Germinal center (tissue), 1 donor: ENCODE results near the gene DEXI.
"Not testable (repeated sequence)": the region's sequence is repeated elsewhere in the genome, so short reads cannot be mapped to it uniquely, and the experiment has no call there.

ENCODE experiments used
- DNase-seq: peaks from one replicate; pipeline ENCODE4 v3.0.0; 2012; ENCODE audit warnings: mixed read lengths, low spot score

DEXI gene

DNA sequence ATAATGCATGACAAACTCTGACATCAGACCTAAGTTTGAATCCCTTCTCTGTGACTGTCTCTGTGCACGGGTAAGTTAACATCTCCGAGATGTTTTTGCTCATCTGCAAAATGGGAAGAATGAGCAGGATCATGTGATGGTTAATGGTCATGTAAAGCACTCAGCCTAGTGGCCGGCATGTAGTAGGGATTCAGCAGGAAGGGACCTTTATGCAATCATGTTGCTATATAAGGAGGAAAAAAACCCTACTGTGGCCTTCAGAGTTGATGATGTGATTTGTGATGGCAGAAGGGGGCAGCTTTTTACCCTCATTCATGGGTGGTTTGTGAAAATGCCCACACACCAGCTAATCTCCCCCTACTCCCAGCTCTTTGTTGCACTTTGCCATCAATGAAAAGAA is 26.2 kb upstream of the DEXI start:
- no peak for DNase-seq

DNA sequence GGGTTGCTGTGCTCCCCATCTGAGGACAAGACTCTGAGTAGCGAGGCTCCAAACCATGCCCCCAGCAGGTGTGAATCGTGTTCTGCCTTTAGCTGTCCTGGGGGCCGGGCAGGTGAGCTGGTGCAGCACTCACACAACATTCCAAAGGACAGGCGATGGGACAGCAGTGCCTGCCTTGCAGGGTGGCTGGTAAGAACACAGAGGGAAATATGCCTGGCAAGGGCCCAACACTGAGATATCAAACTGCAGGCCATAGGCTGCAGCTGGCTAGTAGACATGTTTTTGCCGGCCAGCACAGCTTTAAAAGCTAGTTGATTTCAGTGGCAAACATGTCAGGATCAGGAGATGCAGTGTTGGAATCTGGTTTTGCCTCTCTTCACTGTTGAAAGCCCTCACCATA is 25.7 kb upstream of the DEXI start:
- DNase-seq, result no peak

DNA sequence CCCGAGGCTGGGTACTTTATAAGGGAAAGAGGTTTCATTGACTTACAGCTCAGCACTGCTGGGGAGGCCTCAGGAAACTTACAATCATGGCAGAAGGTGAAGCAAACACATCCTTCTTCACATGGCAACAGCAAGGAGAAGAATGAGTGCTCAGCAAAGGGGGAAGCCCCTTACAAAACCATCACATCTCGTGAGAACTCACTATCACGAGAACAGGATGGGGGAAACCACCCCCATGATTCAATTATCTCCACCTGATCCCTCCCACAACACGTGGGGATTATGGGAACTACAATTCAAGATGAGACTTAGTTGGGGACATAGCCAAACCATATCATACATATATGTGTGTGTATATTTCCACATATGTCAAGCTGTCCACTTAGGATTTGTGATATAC is 24.3 kb upstream of the DEXI start:
- DNase-seq, result not testable (repeated sequence)

DNA sequence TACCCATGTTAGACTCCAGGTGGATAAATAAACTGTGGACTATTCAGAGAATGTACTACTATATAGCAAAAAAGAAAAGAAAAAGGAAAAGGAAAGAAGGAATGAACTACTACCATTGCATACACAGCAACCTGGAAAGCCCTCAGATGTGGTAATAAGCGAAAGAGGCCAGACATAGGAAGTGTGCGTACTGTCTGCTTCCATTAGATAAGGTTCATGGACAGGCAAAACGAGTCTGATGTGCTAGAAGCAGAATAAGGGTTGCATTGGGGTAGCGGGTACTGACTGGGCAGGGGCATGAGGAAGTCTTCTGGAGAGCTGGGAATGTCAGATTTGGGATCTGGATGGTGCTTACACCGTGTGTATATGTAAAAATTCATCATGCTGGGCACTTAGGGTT is 23.9 kb upstream of the DEXI start:
- DNase-seq, result no peak

DNA sequence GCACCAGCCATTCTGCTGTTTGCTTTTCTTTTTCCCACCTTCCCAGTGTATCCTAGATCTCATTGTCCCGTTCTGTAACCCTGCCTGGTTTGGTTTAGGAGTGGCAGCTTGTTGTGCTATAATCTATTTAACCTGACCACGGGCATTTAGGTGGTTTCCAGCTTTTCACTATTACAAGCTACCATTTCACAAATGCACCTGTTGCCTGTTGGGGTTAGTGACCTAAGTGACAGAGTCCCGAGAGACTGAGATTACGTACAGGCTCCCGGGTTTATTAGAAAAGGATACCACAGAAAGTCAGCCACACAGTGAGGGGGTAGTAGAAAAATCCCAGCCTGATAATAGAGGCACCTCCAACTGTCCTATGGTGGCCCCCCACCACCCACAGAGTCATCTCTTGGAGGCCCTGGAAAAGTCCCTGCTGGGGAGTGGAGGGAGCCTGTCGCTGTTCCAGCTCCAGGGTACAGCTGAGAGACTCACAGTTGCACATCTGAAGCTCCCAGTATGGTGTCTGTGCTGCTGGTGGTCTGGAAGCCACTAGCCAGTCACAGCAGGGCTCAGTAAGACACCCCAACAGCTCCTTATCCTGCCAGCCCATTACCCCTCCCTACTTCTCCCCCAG is 23.3 kb upstream of the DEXI start:
- peak; percentile 47 for DNase-seq

DNA sequence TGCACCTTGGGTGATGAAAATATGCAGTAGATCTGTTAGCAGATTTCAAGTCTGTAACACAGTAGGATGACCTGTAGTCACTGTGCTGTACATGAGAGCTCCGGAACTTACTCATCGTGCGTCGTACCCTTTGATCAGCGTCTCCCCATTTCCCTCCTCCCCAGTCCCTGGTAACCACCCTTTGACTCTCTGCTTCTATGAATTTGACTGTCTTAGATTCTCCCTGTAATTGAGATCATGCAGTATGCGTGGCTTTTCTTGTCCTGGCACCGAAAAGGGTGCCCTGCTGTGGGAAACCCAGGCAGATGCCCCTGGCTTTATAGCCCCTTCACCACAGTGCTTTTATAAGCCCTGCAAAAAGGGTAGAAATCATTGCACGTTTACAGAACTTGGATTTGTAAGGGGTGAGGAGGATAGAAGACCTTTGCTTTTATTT is 22.6 kb upstream of the DEXI start:
- no peak for DNase-seq

DNA sequence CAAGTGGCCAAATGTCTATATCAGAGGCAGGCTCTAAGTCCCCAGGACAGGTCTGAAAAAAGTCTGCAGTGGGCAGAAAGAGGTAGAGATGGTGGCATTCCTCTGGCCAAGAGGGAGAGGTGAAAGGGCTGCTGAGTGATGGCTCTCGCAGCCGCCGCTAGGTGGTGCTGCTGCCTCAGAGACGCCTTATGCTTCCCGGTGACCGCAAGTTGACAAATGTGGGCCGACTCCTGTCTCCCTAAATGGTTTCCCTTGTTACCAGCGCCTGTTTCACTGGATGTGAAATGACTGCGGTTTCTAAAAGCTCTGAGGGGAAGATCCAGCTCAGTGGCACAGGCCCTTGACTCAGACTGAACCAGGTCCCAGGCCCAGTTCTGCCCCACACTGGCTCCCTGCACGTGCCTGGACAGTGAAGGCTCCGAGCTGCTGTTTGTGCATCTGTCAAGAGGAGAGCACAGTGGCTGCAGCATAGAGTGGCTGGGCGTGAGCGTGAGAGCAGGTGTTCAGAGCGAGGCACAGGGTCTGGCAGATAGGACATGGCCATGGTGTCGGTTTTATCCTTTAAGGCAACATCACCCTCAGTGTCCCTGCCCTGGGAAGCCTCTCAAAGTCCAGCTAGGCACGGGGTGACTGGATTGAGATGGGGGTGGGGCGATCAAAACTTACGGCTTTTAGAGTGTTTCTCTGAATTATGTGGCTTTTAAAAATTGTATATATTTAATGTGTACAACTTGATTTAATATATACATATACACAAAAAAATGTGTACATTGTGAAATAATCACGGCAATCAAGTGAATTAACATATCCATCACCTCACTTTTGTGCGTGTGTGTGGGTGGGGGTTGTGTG is 22.0 kb upstream of the DEXI start:
- DNase-seq, result peak; percentile 78

DNA sequence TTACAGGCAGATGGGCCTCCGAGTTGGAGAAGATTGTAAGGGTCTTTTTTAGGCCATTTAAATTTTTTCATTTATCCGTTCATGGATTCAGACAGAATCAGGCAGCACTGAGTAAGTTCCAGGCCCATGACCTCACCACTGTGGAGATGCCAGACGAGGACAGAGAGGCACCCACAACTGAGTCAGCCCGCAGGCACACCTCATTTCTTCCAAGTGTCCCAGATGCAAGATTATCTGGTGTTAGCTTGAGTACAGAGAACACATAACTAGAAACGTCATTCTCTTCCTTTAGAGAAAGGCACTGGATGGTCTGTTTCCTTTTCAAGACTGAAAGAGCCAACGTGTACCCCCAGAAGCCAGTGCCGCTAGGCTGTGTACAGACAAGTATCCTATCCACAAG is 19.0 kb upstream of the DEXI start:
- no peak for DNase-seq

DNA sequence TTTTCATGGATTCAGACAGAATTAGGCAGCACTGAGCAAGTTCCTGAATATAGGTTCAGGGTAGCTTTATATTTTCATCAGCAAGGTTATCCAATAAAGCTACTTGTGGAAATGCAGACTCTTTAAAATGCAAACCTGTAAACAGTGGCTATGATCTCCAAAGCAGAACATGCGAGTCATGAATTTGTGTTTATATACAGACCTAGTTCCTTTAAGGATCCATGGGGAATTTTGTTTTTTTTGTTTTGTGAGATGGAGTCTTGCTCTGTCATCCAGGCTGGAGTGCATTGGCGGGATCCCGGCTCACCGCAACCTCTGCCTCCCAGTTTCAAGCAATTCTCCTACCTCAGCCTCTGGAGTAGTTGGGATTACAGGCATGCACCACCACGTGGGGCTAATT is 16.9 kb upstream of the DEXI start:
- DNase-seq, result no peak

DNA sequence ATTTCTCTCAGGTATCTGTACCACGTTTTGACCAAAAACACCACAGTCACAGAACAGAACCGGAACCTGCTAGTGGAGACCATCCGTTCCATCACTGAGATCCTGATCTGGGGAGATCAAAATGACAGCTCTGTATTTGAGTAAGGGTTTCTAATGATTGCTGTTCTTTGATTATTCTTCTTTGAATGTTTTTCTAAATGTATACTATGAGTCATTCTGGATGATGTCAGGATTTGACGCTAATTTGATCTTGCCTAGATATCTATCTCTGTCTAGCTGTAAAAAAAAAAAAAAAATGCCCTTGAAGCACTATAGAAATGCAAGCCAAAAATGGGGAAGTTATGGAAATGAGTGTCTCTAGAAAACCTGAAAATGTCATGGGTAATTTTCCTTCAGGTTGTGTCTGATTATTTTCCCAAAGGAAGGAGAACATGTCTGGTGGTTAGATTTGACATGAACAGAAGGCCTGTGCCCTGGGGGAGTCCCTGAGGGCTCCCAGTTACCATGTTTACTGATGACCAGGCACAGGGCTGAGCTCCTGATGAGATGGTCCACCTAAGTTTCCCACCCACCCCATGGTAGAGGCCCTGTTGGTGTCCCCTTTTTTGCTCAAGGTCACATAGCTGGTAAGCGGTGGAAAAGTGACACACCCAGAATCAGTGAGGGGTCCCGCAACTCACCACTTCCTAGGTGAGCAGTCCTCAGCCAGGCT is 15.7 kb upstream of the DEXI start:
- DNase-seq, result no peak

DNA sequence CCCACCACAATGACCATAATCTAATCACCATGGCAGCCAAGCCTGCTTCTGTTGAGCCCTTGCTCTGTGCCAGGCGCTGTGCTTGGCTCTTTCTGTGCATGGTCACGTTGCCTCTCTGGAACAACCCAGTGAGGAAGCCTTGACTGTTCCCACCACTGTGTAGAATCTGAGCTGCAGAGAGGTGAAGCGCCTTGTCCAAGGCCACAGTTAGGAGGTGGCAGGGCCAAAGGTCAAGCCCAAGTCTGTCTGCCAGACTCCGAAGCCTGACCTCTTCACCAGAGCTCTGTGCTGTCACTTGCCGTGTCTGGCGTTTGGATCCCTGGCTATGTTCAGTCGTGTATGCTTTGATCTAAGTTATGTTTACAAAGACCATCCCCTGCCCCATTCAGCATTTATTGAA is 12.6 kb upstream of the DEXI start:
- DNase-seq, result no peak

DNA sequence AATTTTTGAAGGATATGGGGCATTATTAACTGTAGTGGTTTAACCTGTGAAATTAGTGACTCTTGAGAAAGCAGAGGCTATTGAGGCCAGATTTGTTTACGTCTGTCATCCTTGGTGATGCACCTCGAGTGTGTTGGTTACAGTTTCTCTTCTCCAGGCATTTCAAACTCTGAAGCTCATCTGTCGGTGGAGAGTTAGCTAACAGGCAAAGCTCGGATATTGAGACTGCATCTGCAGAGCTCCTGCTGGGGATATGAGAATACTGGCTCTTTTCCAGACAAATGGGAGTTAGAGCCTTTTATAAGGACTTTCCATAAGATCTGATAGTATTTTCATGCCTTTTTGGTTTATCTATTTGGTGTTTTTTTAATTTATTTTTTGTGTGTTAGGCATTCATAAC is 8.8 kb upstream of the DEXI start:
- DNase-seq, result no peak

DNA sequence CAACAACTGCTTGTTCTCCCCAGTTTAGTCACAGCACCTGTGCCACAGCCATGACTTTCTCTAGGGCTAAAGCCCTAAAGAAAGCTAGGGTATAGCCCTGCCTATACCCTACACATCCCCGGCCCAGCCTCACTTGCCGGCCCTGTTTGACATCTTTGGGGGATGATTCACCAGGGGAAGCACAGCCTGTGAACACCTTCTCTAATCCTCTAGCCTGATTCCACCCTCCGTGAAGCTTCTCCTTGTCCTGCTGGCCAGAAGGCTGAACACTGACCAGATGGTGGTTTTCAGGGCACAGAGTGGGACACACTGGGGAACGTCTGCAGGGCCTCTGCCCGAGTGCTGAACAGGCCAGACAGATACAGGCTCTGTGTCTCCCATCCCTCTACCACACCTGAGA is 8.1 kb upstream of the DEXI start:
- DNase-seq, result no peak

DNA sequence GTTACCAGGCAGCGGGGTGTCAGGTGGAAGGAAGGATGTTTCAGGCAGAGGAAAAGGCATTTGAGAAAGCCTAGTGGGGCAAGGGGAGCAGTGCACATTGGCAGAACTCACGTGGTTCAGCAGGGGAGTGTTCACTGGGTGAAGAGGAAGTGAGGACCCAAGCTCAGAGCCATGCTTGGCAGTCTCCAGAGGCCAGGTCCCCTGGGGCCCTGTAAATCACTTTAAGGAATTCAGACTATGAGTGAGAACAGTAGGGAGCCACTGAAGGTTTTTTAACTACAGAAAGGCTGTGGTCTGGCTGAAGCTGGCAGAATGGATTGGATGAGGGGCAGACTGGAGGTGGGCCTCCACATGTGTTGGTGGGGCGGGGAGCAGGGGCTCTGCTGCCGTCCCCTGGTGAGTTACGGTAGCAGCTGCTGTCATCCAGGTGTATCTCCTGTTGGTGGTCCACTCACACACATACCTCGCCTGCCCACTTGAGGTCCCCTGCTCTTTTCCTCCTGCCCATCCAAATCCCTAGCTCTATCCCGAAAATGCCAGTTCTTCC is 7.2 kb upstream of the DEXI start:
- peak; percentile 84 for DNase-seq

DNA sequence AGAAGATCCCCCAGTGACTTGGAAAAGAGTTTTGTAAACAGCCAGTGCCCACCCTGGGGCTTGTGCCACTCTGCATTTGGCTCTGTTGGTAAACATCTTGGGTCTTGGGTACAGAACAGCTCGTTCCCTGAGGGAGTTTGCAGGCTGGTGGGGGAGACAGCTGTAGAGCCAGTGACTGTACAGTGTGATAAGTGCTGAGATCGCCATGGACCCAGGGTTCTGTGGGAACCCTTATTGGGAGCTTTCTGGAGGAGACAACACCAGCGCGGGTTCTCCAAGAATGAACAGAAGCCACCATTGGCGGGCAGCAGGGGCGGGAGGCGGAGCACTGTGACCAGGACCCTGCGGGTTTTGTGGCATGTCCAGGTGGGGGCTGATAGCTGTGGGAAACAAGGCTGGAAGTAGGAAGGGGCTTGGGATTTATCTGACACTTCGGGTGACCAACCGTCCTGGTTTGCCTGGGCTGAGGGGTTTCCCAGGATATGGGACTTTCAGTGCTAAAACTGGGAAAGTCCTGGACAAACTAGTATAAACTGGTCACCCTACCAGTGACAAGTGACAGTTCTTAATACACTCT is 5.0 kb upstream of the DEXI start:
- no peak for DNase-seq

DNA sequence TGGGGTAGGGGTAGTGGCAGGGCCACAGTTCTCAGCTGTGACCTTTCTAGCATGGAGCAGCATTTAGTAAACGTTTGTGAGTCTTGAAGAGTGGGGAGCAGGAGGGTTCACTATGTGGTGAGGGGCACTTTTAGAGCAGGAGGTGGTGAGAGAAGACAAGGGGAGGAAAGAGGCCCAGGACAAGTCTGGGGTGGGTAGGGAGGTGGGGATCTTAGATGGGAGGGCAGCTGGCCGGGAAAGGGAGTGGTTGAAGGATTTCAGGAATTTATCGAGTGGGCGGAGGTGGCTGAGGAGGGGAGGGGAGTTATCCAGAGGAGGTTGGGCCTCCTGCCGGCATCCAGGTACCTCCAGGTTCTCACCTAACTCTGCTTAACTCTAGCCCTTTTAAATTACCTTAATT is 4.0 kb upstream of the DEXI start:
- DNase-seq, result no peak

DNA sequence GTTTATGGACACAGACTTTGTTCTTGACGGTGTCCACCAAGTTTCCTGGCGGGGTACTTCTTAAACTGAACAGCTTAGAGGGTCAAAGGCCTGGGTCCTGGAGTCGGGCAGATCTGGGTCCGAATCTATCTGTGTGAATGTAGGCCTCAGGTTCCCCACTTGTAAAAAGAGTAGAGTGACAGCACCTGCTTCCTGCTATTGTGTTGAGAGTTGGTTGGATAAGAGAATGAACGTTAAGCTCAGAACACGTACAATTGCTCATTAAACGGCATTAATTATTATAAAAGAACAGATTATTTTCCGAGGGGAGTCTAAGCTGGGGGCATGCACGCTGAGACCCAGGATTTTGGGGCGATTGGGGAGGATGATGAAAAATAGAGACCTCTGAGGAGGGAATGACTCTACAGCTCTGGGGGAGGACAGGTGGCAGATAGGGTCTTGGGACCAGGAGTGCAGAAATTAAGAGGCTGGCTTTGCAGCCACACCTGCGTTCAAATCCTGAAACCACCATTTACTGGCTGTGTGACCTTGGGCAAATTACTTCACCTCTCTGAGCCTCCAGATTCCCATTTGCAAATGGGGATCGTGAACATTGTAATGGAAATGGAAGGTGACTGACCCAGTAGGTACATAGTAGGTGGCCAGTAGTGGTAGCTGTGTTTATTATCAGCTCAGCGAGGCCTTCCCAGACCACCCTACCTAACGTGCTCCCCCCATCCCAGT is 3.0 kb upstream of the DEXI start:
- DNase-seq, result no peak

DNA sequence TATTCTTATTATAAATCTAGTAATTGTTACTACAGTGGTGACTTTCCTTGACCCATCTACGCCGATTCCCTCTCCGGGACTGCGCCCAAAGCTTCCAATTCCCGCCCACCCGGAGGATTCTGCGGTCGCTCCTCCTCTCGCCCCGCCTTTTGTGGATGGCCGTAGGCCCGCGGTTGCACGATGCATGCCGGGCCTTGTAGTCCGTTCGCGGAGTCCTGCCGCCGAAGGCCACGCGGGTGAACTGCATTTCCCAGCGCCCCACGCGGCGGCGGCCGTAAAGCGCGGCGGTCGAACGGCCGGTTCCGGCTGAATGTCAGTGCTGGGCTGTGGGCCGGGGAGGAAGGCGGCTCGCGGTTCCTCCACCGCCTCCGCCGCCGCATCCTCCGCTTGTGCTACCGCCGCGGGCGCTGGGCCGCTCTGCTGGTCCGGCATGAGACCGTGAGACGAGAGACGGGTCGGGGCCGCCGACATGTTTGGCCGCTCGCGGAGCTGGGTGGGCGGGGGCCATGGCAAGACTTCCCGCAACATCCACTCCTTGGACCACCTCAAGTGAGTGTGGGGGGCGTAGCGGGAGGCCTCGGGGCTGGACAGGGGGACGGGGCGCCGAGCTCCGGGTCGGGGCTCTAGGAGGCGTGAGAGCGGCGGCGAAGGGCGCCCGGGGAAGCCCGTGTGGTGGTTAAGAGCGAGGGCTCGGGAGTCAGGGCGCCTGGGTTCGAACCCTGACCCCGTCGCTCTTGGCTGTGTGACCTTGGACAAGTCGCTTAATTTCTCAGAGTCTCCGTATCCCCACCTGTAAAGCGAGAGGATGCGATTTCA is 2.2 kb upstream of the DEXI start, which contains the start of gene CLEC16A:
TSS of gene CLEC16A (plus strand) at position 316 of the 816 bp plus-strand sequence. CDS start at position 470, 154 bp downstream.
- DNase-seq, result peak; percentile 93

DNA sequence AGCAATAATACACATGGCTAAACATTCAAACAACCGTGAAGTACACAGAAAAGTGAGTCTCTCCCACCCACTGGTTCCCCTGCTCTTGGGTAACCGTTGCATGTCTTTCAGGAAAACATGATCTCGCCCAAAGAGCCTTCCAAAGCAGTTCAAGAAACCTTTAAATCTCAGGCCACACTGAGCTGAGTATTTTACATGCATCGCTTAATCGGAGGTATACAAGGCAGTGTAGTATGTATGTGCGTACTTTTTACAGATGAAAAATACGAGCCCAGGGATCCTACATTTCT is 741 bp upstream of the DEXI start:
- no peak for DNase-seq

DNA sequence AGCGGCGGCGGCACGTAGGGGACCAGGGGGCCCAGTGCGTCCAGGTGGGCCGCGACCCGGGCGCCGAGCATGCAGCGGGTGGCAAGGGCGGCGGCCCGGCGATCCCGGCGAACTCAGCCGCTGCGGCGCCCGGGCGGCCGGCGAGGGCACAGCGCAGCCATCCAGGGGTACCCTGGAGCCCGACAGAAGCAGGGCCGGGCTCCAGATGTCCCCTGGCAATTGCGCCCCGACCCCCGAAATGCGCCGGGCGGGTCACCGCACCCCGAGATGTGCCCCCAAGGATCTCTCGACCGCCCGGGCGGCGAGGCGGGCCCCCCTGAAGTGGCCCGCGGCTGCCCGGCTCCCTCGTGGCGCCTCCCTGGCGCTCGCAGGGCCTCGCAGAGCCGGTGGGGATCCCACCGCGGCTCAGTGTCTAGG is 325 bp downstream of the DEXI start:
- not testable (repeated sequence) for DNase-seq
